GM19395 (cell line): Measurements from ENCODE around the gene OTP.
A peak's percentile ranks its signal among the peaks of the same experiment; 100 is the strongest.

Source experiments
- ATAC-seq: cut with Tn5 transposase; IDR thresholded peaks from one replicate; pipeline ENCODE4 v1.9.1; 2021; ENCODE audit warnings: mild to moderate bottlenecking, moderate library complexity; ENCODE audit not compliant: unreplicated experiment

The OTP gene

GRCh38 chr5:77640589-77641396 lies 2.3 kb upstream of the OTP start:
- no peak for ATAC-seq

- ATAC-seq, result no peak
Observed at GRCh38 chr5:77638763-77639671, 504 bp upstream of the OTP start.

- ATAC-seq, result no peak
Observed at GRCh38 chr5:77637170-77637997, 1.1 kb downstream of the OTP start.

DNA sequence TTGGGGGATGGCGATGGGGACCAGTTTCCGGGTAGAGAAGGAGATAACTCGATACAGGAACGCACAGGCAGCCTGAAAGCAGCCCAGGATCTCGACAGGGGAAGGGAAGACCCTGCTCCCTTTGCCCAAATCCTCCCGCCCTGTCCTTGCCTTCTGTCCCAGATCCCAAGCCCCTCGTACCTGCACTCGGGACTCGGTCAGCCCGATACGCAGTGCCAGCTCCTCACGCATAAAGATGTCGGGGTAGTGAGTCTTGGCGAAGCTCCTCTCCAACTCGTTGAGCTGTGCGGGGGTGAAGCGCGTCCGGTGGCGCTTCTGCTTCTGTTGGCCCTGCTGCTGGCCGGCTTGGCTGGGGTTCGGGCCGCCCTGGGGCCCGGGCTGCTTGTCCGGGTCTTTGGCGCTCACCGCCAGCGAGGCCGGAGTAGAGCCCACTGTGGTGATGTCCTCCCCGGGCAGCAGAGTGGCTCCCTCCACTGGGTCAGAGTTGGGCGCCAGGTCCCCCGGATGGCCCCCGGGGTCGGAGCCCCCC lies 1.8 kb downstream of the OTP start:
- no peak for ATAC-seq

DNA sequence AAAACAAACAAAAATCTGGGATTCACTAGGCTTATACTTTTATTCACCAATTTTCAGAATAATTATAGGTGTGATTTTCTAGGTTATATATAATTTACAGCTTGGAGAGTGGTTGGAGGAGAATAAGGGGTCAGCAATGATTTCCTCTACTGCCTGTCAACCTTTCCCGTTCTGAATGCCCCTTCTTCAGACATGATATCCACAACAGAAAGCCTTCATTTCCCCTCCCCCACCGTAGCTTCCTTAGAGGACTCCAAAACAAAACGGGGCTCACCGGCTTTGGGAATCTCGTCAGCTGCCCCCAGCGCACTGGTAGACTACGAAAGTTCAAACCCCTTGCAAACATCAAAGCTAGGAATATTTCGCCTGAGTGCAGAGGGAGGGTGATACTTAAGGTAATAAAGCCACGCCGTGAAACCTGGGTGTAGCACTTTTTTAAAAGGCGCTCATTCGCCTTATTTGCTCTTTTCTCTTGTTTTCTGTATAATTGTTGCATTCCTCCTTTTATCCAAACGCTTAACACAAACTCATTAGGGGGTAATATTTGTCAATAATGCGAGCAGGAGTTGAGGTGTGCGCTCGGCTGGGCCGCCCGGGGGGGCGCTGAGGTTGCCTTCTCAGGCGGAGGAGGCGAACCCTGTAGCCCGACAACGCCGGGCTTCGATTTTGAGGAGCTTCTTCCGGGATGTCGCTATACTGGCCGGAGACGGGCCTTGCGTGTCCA lies 2.4 kb downstream of the OTP start:
- no peak for ATAC-seq

- ATAC-seq, result no peak
Observed at GRCh38 chr5:77635067-77635916, 3.2 kb downstream of the OTP start.

DNA sequence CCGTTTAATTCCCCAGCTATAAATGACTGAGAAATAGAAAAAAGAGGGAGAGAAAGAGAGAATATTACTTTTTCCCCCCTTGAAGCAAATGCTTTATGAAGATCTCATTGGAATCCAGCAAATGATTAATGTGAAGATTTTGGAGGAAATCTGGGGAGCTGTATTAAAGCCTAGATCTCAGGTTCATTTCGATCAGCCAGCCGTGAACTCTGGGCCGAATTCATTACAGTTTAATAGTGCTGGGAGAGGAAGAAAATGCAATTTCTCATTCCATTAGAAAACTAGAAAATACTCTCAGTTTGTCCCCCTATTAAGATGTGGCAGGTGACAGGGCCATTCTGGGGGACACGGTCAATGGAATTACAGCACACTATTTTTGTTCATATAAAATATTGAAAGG lies 4.8 kb downstream of the OTP start:
- no peak for ATAC-seq

GRCh38 chr5:77633207-77633675 lies 5.3 kb downstream of the OTP start:
- no peak for ATAC-seq

DNA sequence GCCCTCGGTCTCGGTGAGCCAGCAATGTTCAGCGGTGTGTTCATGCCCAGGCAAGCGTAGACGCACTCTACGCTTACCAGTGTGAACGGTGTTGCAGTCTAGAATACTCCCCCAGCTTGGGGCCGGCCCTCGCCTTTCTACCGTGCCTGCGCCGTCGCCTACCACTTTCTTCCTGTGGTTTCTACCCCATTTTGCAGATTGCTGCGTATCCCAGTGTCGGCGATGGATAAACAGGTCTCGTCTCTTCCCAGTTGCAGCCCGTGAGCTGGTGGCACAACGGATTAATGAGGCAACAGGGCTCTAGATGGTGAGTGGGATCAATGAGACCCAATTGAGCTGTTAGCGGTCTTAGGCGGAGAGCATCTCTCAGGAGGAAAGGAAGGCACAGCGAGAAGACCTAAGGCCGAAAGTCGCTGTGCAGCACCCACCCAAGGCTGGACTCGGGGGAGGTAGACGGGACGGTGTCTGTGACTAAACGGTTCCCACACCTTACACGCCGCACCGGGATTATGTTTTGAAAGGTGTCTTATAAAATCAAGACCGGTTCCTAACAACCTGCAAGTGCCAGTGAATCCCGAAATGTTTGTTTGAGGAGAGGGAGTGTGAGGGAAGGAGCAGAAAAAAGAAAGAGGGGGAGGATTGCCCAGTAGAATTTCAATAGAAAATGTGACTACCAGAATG lies 5.8 kb downstream of the OTP start:
- no peak for ATAC-seq

- peak; percentile 91 for ATAC-seq
Observed at GRCh38 chr5:77630114-77630680, 8.3 kb downstream of the OTP start.

DNA sequence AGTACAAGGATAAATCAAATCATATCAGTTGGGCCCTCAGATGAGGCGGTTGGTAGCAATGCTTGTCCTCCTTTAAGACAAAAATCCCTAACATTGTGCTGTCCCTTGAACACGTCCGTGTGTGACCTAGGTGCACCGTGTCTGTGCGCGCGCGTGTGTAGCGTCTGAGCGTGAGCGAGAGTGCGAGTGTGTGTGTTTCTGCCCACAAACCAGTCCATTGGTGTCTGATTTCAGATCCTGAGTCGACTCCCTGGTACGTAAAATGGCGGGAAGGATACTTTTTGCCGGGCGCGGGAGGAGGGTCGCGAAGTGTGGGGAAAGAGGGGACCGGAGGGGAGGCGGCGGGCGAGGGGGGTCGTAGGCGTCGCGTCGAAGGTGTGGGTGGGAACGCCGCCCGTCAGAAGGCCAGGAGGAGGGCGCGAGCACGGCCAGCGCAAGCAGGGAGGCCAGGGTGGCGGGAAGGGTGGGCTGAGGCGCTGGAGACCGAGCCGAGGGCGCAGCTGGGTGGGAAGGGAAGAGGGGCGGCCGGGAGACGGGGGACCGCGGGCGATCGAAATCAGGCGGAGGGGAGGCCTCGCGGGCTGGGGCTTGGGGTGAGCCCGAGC lies 8.9 kb downstream of the OTP start:
- ATAC-seq, result no peak

GRCh38 chr5:77628840-77629508 lies 9.5 kb downstream of the OTP start:
- ATAC-seq, result no peak

GRCh38 chr5:77627869-77628674 lies 10.4 kb downstream of the OTP start:
- no peak for ATAC-seq

DNA sequence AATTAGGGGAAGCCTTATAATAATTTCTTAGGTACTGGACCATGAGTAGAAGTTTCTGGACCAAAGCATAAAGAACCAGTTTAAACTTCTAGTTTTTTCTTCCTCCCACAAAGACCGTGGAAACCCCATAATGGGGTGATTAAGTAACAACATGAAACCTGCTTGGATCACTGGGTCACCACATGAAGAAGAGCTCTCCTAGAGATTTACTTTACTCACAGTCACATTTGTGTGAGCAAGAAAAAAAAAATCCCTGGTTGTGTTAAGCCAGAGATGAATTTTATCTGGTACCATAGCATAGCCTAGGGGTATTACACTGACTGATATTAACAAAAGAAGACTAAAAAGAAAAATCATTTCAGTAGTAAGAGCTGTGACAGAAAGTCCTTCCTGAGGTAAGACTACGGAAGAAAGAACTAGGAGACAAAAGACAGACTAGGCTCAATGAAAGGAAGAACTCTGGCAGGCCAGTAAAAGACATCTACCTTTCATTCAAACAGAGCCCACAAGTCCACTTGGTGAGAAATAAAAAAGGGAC lies 15.2 kb downstream of the OTP start:
- ATAC-seq, result no peak

DNA sequence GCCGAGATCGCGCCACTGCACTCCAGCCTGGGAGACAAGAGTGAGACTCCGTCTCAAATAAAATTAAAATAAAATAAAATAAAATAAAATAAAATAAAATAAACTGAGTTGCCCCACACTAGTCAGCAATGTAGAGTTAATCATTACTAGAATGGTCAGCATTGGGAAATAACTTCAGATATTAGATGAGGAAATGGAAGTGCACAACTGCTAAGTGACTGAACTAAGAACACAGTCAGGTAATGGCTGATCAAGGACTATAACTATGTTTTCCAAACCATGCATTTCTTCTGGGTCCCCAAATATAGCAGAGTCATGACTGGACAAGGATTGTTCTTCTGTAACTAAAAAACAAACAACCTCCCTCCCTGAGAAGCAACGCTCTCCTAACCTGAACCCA lies 17.1 kb downstream of the OTP start:
- no peak for ATAC-seq

- no peak for ATAC-seq
Observed at GRCh38 chr5:77620405-77620804, 18.1 kb downstream of the OTP start.
